HepG2 (cell line): ENCODE results near the gene SLC4A9. TPM values are rescaled to one million over a fixed set of nuclear protein-coding genes. Genes with fewer than 3 reads are reported as not detected.

ENCODE experiments used
- CREB1 ChIP-seq, 2 experiments: fragments of 450-650 bp in 1 of 2; IDR thresholded peaks; 2 replicates each; pipeline ENCODE4 v1.6.1; 2016 to 2017; ENCODE audit warnings: control low read depth in 1 of 2, mild to moderate bottlenecking in 1 of 2, missing compliant biosample characterization in 1 of 2, missing genetic modification characterization in 1 of 2
- CREM ChIP-seq, 2 experiments: sonication (generic) in 1 of 2; formaldehyde crosslinking in 1 of 2; IDR thresholded peaks; 2 replicates each; pipeline versions ENCODE4 v1.4.0 to v1.6.1; 2016 to 2020; ENCODE audit warnings: antibody characterized with exemption in 1 of 2, mild to moderate bottlenecking in 1 of 2, missing genetic modification reagents in 1 of 2
- HMG20A ChIP-seq: IDR thresholded peaks from 2 replicates; pipeline ENCODE4 v1.6.1; 2016; ENCODE audit warnings: borderline replicate concordance
- HMGXB3 ChIP-seq: sonication (generic); formaldehyde crosslinking; IDR thresholded peaks from 2 replicates; pipeline ENCODE4 v1.4.0; 2020; ENCODE audit warnings: missing genetic modification reagents, borderline replicate concordance
- HNF4A ChIP-seq: sonication (generic); formaldehyde crosslinking; IDR thresholded peaks from 2 replicates; pipeline ENCODE4 v1.4.0; 2020; ENCODE audit warnings: missing genetic modification reagents
- HOXA3 ChIP-seq: sonication (generic); formaldehyde crosslinking; IDR thresholded peaks from 2 replicates; pipeline ENCODE4 v1.5.0; 2020; ENCODE audit warnings: missing genetic modification reagents
- PRPF4 ChIP-seq: fragments of 200-400 bp; formaldehyde crosslinking; IDR thresholded peaks from 2 replicates; pipeline ENCODE4 v1.6.1; 2016; ENCODE audit warnings: low read length, low read depth; ENCODE audit not compliant: poor library complexity, severe bottlenecking
- RAD21 ChIP-seq: fragments of 450-650 bp; formaldehyde crosslinking; IDR thresholded peaks from 2 replicates; pipeline ENCODE4 v1.5.0; 2020; ENCODE audit warnings: mild to moderate bottlenecking
- SALL1 ChIP-seq: sonication (generic); formaldehyde crosslinking; IDR thresholded peaks from 2 replicates; pipeline ENCODE4 v1.8.0; 2022; ENCODE audit warnings: mild to moderate bottlenecking, missing genetic modification reagents
- SPEN ChIP-seq: sonication (generic); formaldehyde crosslinking; IDR thresholded peaks from 2 replicates; pipeline ENCODE4 v1.5.1; 2020; ENCODE audit warnings: low read depth, mild to moderate bottlenecking, missing genetic modification reagents
- SSRP1 ChIP-seq: IDR thresholded peaks from 2 replicates; pipeline ENCODE4 v1.6.1; 2016; ENCODE audit warnings: control low read depth
- TOE1 ChIP-seq: sonication (generic); formaldehyde crosslinking; IDR thresholded peaks from 2 replicates; pipeline ENCODE4 v1.4.0; 2020; ENCODE audit warnings: mild to moderate bottlenecking, missing genetic modification reagents
- ZNF333 ChIP-seq: sonication (generic); formaldehyde crosslinking; IDR thresholded peaks from 2 replicates; pipeline ENCODE4 v1.4.0; 2020; ENCODE audit warnings: mild to moderate bottlenecking, missing genetic modification reagents, borderline replicate concordance
- ZNF337 ChIP-seq: sonication (generic); formaldehyde crosslinking; IDR thresholded peaks from 2 replicates; pipeline ENCODE4 v1.5.1; 2020; ENCODE audit warnings: missing genetic modification reagents, low read depth, mild to moderate bottlenecking, borderline replicate concordance
- ZNF414 ChIP-seq: sonication (generic); formaldehyde crosslinking; IDR thresholded peaks from 2 replicates; pipeline ENCODE4 v1.5.0; 2020; ENCODE audit warnings: missing genetic modification reagents
- polyA plus RNA-seq, 8 experiments: library from polyadenylated mRNA; depleted of rRNA in 3 of 8; stranded (reverse) in 7 of 8; unstranded in 1 of 8; fragments of >200 nt; fragmentation: Illumina TruSeq in 4 of 8; extraction: Trizol in 4 of 8; gene quantifications; 2 replicates each; pipeline versions ENCODE4 v1.2.1 to v1.2.3, GENCODE V29; 2011 to 2016; ENCODE audit warnings: low read depth in 4 of 8, missing spikeins in 1 of 8, mixed read lengths in 1 of 8; ENCODE audit not compliant: insufficient read depth in 1 of 8
- total RNA-seq, 5 experiments: library from RNA; depleted of rRNA; stranded (reverse); fragments of >200 nt; fragmentation: Illumina TruSeq; extraction: Trizol; gene quantifications; 2 replicates each; pipeline ENCODE4 v1.2.3, GENCODE V29; 2016; ENCODE audit warnings: low read depth in 1 of 5
- TF ChIP-seq, protein P1 (sequence below): sonication (generic); formaldehyde crosslinking; IDR thresholded peaks from 2 replicates; pipeline ENCODE4 v1.4.0; 2020; ENCODE audit warnings: missing genetic modification reagents, borderline replicate concordance
- TF ChIP-seq, protein P2 (sequence below): IDR thresholded peaks from 2 replicates; pipeline ENCODE4 v1.6.1; 2018; ENCODE audit warnings: missing genetic modification reagents, mild to moderate bottlenecking, missing compliant biosample characterization

The SLC4A9 gene
- total and polyA plus RNA-seq, 2 of the 13 experiments (the other 11 are each of a cell fraction or from before 2014, with no cell fraction given), result not detected

- TF ChIP-seq ZNF414 (CRISPR knock-in tag), result no peak
- TF ChIP-seq HNF4A (CRISPR knock-in tag), result no peak
- no peak for TF ChIP-seq ZNF337 (CRISPR knock-in tag)
- no peak for TF ChIP-seq PRPF4
- TF ChIP-seq, protein P1, sequence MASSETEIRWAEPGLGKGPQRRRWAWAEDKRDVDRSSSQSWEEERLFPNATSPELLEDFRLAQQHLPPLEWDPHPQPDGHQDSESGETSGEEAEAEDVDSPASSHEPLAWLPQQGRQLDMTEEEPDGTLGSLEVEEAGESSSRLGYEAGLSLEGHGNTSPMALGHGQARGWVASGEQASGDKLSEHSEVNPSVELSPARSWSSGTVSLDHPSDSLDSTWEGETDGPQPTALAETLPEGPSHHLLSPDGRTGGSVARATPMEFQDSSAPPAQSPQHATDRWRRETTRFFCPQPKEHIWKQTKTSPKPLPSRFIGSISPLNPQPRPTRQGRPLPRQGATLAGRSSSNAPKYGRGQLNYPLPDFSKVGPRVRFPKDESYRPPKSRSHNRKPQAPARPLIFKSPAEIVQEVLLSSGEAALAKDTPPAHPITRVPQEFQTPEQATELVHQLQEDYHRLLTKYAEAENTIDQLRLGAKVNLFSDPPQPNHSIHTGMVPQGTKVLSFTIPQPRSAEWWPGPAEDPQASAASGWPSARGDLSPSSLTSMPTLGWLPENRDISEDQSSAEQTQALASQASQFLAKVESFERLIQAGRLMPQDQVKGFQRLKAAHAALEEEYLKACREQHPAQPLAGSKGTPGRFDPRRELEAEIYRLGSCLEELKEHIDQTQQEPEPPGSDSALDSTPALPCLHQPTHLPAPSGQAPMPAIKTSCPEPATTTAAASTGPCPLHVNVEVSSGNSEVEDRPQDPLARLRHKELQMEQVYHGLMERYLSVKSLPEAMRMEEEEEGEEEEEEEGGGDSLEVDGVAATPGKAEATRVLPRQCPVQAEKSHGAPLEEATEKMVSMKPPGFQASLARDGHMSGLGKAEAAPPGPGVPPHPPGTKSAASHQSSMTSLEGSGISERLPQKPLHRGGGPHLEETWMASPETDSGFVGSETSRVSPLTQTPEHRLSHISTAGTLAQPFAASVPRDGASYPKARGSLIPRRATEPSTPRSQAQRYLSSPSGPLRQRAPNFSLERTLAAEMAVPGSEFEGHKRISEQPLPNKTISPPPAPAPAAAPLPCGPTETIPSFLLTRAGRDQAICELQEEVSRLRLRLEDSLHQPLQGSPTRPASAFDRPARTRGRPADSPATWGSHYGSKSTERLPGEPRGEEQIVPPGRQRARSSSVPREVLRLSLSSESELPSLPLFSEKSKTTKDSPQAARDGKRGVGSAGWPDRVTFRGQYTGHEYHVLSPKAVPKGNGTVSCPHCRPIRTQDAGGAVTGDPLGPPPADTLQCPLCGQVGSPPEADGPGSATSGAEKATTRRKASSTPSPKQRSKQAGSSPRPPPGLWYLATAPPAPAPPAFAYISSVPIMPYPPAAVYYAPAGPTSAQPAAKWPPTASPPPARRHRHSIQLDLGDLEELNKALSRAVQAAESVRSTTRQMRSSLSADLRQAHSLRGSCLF (CRISPR knock-in tag), result no peak
- peak; percentile 16; the same call in 1 of the 2 replicates for TF ChIP-seq RAD21 (CRISPR knock-in tag)
- TF ChIP-seq HMG20A (CRISPR knock-in tag), result no peak
- peak; percentile 99 for TF ChIP-seq CREB1 (IDR thresholded peaks at IDR 0.05)
- TF ChIP-seq CREB1 (CRISPR knock-in tag; IDR thresholded peaks at IDR 0.05), result peak; percentile 97
- TF ChIP-seq HOXA3 (CRISPR knock-in tag), result peak; percentile 43
- TF ChIP-seq, protein P2, sequence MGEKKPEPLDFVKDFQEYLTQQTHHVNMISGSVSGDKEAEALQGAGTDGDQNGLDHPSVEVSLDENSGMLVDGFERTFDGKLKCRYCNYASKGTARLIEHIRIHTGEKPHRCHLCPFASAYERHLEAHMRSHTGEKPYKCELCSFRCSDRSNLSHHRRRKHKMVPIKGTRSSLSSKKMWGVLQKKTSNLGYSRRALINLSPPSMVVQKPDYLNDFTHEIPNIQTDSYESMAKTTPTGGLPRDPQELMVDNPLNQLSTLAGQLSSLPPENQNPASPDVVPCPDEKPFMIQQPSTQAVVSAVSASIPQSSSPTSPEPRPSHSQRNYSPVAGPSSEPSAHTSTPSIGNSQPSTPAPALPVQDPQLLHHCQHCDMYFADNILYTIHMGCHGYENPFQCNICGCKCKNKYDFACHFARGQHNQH (CRISPR knock-in tag), result no peak; the same call in 1 of the 2 replicates
- TF ChIP-seq ZNF333, result no peak; the same call in 1 of the 2 replicates
- TF ChIP-seq HMGXB3 (CRISPR knock-in tag), result peak; percentile 94
- no peak for TF ChIP-seq TOE1 (CRISPR knock-in tag)
- no peak for TF ChIP-seq SSRP1
- peak; percentile 98 for TF ChIP-seq CREM (IDR thresholded peaks at IDR 0.05)
- no peak; the same call in 1 of the 2 replicates for TF ChIP-seq CREM (CRISPR knock-in tag; IDR thresholded peaks at IDR 0.05)
- peak; percentile 90 for TF ChIP-seq SPEN (CRISPR knock-in tag)
- TF ChIP-seq SALL1 (CRISPR knock-in tag), result peak; percentile 38
These were observed 41.6 kb downstream of the SLC4A9 start, which contains the start of gene ANKHD1 (continued) for GRCh38 chr5:140401362-140402257.
